ENCODE measurements around the gene TBXAS1.

TBXAS1 gene

DNA sequence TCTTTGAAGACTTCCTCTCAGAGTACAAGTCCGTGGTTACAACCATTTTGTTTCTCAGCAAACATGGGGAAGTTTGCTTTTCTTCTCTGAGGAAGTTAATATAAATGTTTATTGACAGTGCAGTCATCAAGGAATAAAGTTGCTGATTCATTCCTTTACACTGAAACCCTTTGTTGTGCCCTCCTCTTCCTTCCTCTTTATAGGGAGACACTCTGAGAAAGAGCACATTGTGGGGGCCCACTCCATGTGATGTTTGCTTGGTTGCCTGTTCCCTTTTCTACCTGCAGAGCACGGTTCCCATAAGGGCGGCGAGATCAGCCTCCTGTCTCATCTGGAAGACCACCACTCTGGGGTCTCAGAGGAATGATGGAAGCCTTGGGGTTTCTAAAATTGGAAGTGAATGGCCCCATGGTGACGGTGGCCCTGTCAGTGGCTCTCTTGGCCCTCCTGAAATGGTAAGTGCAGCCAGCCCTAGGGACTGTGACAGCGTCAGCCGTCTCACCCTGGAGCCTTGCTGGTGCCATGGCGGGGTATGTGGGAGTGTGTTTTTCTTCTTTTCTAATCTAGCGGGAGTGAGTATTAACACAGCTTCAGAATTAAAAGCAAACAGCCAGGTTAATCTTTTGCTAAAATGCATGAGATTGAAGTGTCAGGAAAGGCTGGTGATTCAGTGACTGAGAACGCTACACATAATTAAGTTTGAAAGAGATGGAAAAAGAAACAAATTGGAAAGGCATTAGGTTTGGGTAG lies at the start of gene TBXAS1:
TBXAS1 (plus strand) TSS at position 240 of the 750 bp plus-strand sequence; CDS start at position 367, 127 bp downstream.
- peak in 1 of 2 experiments; percentile 2 for DNase-seq

GRCh38 chr7:139782932-139783331 lies 46.1 kb upstream of the TBXAS1 start:
- no peak for DNase-seq

DNA sequence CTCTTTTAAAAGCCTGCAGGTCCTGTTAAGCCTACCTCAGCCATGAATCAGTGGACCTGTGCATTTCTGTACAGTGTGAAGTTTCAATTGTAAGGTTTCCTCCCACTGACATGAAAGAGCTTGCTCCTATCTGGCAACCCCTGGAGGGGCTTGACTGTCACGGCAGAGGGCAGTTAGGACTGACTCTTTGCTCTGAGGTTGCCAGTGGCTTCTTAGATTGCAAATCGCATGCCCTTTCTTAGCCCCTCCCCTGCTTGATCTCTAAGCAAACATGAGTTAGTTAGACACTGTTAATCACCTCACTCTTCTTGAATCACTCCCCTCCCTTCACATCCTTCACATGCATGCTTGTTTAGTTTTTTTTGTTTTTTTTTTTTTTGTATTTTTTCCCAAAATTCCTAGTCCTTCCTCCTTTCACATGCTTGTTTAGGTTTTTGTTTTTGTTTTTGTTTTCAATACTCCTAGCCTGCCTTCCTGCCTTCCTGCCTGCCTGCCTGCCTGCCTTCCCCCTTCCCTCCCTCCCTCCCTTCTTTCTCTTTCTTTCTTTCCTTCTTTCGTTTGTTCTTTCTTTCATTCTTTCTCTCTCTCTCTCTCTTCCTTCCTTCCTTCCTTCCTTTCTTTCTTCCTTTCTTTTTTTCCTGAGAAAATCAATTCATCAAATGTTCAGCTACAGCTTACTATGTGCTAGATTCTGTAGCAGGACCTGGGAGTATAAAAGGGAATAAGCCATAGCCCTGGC lies 45.2 kb upstream of the TBXAS1 start:
- DNase-seq, result no peak

GRCh38 chr7:139784648-139785047 lies 44.4 kb upstream of the TBXAS1 start:
- DNase-seq, result no peak

DNA sequence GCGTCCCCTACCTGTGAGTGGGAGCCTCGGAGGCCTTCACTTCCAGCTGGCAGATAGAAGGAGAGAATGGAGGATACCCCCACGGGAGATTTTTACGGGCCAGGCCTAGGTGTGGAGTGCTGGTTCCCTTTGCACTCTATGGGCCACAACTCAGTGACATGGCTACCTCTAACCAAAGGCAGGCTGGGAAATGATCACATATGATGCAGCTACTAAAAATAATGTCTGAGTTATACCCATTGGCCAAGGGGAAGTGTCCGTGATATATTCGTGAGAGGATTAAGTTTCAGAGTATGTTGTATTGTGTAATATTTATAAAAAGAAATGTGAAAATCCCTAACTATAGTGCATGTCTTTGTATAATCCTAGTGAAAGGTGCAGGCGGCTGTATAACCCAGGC lies 37.7 kb upstream of the TBXAS1 start:
- DNase-seq, result no peak

DNA sequence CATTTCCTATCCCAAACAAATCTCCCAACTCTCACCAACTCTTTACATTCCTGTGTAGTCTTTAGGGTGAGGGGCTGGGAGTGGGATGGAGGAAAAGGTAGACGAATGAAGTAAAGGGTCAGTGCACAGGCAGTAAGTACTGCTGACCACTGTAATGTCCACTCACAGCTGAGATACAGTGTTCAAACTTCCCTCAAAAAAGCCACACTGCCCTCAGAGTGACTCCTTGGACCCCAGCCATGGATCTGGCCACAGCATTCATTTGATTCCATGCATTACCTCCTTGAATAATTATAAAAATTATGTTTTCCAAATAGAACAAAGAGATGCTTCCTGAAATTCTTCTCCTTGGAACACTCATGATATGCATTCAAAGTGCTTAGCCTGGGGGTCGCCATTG lies 31.5 kb upstream of the TBXAS1 start:
- DNase-seq, result no peak

GRCh38 chr7:139798221-139798620 lies 30.8 kb upstream of the TBXAS1 start:
- DNase-seq, result no peak

DNA sequence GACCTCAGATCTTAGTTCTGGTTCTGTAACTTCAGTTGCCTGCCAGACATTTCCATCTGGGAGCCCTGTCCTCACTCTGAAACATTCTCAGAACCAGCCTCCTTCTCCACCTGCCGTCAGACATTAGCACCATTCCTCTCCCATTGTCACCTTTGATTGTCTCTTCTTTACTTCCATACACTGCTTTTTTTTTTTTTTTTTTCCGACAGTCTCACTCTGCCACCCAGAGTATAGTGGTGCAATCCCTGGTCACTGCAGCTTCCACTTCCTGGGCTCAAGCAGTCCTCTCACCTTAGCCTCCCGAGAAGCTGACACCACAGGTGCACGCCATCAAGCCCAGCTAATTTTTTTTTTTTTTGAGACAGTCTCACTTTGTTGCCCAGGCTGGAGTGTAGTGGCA lies 30.2 kb upstream of the TBXAS1 start:
- DNase-seq, result no peak

- DNase-seq, result no peak
These were observed 29.5 kb upstream of the TBXAS1 start for GRCh38 chr7:139799586-139799985.

- no peak for DNase-seq
These were observed 24.5 kb upstream of the TBXAS1 start for GRCh38 chr7:139804571-139804970.

DNA sequence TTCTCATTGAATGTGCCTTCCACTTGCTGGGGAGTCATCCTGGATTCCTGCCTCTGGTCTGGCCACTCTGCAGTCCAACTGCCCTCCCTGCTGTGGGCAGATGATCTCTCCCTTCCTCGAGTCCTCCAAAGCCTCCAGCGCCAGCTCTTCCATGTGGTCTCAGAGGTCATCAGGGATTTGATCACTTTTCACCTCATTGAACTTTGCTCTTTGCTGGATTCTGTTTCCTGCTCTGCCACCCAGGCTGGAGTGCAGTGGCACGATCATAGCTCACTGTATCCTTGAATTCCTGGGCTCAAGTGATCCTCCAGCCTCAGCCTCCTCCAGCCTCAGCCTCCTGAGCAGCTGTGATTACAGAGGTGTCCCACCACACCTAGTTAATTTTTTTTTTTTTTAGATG lies 22.1 kb upstream of the TBXAS1 start:
- DNase-seq, result no peak

DNA sequence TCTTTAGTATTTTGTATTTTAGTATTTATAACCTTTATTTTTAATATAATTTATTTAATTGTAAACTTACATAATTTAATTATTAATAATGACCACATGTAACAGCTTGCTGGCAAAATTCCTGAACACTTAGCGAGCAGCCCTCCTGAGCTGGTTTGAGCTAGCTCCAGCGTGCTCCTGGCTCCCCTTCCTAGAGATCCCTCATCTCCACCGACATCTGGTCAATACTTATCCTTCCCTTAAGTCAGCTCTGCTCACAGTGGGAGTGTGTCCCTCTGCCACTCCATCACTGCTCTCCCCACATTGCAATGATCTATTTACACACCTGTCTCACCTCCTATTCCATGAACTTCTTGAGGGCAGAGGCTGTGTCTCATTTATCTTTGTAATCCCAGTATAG lies 20.6 kb upstream of the TBXAS1 start:
- no peak for DNase-seq

DNA sequence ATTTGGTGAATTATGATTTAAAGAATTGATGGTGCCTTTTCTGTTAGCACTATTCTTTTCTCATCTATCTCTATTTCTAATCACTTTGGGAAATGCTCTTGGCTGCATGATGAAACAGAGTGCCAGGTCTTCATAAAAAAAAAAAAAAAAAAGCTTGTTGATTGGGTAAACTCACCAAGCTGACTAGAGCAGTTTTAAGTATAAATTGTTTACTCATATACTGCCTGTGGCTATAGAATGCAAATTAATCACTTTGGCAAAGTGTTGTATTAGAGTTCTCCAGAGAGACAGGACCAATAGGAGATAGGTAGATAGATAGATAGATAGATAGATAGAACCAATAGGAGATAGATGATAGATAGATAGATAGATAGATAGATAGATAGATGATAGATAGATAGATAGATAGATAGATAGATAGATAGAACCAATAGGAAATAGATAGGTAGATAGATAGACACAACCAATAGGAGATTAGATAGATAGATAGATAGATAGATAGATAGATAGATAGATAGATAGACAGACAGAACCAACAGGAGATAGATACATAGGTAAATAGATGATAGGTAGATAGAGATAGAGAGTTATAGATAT lies 20.1 kb upstream of the TBXAS1 start:
- no peak for DNase-seq

DNA sequence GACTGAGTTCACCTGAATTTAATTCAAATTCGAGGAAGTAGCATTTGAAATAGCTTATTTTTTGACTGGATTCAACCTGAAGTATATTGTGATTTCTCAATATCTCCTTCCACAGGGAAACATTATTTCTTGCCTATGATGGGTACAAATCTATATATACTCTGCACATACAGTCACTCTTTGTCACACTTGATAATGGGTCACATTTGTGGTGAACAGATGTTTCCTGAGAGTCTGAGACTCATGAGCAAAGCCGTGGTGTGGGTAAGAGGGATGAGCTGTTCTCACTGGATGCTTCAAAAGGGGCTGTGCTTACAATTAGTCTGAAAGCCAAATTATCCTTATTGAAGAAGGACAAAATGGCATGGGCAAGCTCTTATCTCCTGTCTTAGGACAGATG lies 18.0 kb upstream of the TBXAS1 start:
- no peak for DNase-seq

- DNase-seq, result no peak
These were observed 15.9 kb upstream of the TBXAS1 start for GRCh38 chr7:139813151-139813550.

- DNase-seq, result no peak
These were observed 15.4 kb upstream of the TBXAS1 start for GRCh38 chr7:139813689-139814088.

GRCh38 chr7:139817249-139817648 lies 11.8 kb upstream of the TBXAS1 start:
- DNase-seq, result no peak

GRCh38 chr7:139820089-139820488 lies 9.0 kb upstream of the TBXAS1 start:
- DNase-seq, result no peak

DNA sequence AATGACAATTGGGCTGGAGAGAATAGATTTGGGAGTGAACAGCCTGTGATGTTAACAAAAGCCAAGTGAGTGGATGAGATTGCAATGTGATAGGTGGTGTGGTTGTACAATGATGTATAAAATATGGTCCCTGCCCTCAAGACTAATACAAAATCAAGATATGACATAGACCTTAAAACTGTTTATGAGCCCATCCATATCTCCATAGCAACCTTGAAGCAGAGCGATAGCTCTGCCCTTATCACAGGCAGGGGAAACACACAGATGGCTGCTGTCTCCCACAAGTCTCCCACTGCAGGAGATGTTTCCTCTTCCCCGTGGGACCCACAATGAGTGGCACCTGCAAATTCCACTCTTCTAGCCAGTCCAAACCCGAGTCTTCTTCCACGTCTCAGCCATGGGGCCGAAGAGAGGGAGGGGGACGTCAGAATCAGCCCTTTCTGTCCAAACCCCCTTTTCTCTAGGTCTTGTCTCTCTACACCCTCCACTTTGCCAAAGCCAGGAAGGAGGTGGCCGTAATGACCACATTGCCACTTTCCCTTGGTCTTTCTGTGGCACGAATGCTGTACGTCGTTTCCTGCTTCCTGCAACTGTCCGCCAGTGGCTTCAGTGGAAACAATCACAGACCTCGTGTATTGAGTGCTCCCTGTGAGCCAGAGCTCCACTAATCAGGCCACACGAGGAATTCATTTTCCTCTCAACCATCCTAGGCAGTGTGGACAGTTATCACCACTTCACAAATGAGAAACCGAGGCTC lies 7.5 kb upstream of the TBXAS1 start:
- no peak for DNase-seq

- no peak for DNase-seq
These were observed 6.2 kb upstream of the TBXAS1 start for GRCh38 chr7:139822855-139823254.

- no peak for DNase-seq
These were observed 5.0 kb upstream of the TBXAS1 start for GRCh38 chr7:139823959-139824521.

GRCh38 chr7:139825666-139826290 lies 3.3 kb upstream of the TBXAS1 start:
- DNase-seq, result no peak

Data from activated CD4-positive, alpha-beta T cell treated with anti-CD3 and anti-CD28 coated beads, Interleukin-2, amount 50 U/mL, for 4 hours (primary cell).